Body of pancreas (tissue), 4 donors: Measurements from ENCODE around the gene GH2. TPM values are rescaled to one million over a fixed set of nuclear protein-coding genes. Genes with fewer than 3 reads are reported as not detected.
A peak's percentile ranks its signal among the peaks of the same experiment; 100 is the strongest.
"Not testable (repeated sequence)": the region's sequence is repeated elsewhere in the genome, so short reads cannot be mapped to it uniquely, and the experiment has no call there.

Source experiments
- ATAC-seq: fragments of 150-250 bp; one replicate; pipeline ENCODE4 v1.9.1; 2016
- DNase-seq, 4 donors: peaks; one replicate each; pipeline ENCODE4 v3.0.0-alpha.2; 2019
- H3K27ac ChIP-seq, 4 donors: fragments of 200-600 bp; sonication (generic); 1 replicate in 3 of 4; 2 replicates in 1 of 4; pipeline versions ENCODE4 v1.5.1 to v1.6.1; 2016 to 2019; ENCODE audit warnings: mild to moderate bottlenecking in 1 of 4, mixed read lengths in 1 of 4, moderate library complexity in 1 of 4
- H3K27me3 ChIP-seq, 2 donors: fragments of 200-600 bp; sonication (generic); one replicate each; pipeline ENCODE4 v1.6.0; 2016; ENCODE audit warnings: mild to moderate bottlenecking in 1 of 2
- H3K36me3 ChIP-seq, 2 donors: fragments of 200-600 bp; sonication (generic); replicated peaks in 1 of 2; 2 replicates each; pipeline ENCODE4 v1.5.1; 2016; ENCODE audit warnings: low read depth in 2 of 2; ENCODE audit not compliant: insufficient read depth in 1 of 2
- H3K4me1 ChIP-seq: fragments of 200-600 bp; sonication (generic); one replicate; pipeline ENCODE4 v1.6.0; 2016
- H3K4me3 ChIP-seq, 2 donors: fragments of 200-600 bp; sonication (generic); 1 replicate in 1 of 2; 2 replicates in 1 of 2; pipeline ENCODE4 v1.5.1; 2016 to 2019
- H3K9me3 ChIP-seq, 3 donors: fragments of 200-600 bp; sonication (generic); 1 replicate in 2 of 3; 2 replicates in 1 of 3; pipeline ENCODE4 v1.5.1; 2016
- POLR2A ChIP-seq, 3 donors: fragments of 450-650 bp; IDR thresholded peaks; one replicate each; pipeline ENCODE4 v1.6.1; 2016; ENCODE audit warnings: antibody characterized with exemption in 3 of 3, mild to moderate bottlenecking in 2 of 3
- WGBS, 2 donors: methylation state at CpG; one replicate each; pipeline ENCODE4 v1.1.5; 2017; 5-methylcytosine and 5-hydroxymethylcytosine counted together
- intact Hi-C: fragments of 100-400 bp; cut with DNase I; formaldehyde crosslinking; loops from one replicate; pipeline ENCODE4 v1.15.1; 2023
- total RNA-seq, 2 donors: library from RNA; depleted of rRNA; stranded (reverse); fragments of >200 nt; gene quantifications; one replicate each; pipeline ENCODE4 v1.1.0, GENCODE V29; 2016
- TF ChIP-seq, protein P1 (sequence below), 7 experiments: fragments of 450-650 bp in 4 of 7; fragments of 200-600 bp in 3 of 7; sonication (generic) in 3 of 7; IDR thresholded peaks; one replicate each; pipeline ENCODE4 v1.5.1; 2016 to 2019; ENCODE audit warnings: antibody characterized with exemption in 7 of 7

Gene GH2
- total RNA-seq, 2 donors from 2014 or later: not detected

DNA sequence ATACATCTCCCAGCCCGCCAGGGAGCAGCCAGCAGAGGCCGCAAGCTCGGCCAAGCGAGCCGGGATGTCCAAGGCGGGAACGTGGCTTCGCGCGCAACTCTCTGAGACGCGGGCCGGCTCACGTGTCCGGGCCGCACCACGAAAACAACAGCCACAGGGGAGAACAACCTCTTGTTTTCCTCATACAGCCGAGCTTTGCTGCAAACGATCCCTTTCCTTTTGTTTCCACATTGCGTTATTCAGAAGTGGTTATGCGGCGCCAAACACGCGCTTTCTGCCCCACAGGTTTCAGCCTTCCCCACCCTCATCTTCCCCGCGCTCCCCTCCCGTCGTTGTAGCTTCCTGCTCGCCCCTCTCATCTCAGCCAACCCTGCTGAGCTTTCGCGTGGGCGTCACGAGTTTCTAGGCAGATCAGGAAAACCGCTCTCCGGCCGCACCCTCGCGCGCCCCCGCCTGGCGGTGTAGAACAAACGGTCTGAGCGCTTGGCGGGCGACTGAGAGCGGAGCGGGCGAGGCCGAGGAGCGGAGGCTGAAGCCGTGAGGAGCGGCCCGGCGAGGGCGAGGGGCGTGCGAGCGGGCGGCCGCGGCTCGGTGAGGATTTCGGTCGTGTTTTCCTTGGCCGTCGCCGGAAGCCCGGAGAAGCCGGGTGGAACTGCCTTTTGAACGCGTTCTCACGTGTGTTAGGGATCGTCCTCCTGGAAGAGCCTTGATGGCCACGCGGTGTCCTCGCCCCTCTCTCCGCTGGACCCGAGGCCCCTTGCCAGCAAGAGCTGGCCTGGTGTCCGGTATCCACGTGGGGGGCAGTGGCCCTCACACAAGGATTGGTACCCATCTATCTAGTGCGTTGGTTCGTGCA is 32.7 kb downstream of the GH2 start:
- peaks cover 0 to 6% (median 0%) of the 10 kb centered on the region in 3 donors for H3K9me3 ChIP-seq
- DNase-seq (peak; percentile 92 to 96 (median 94)), ATAC-seq (peak; percentile 99)
- TF ChIP-seq, protein P1, sequence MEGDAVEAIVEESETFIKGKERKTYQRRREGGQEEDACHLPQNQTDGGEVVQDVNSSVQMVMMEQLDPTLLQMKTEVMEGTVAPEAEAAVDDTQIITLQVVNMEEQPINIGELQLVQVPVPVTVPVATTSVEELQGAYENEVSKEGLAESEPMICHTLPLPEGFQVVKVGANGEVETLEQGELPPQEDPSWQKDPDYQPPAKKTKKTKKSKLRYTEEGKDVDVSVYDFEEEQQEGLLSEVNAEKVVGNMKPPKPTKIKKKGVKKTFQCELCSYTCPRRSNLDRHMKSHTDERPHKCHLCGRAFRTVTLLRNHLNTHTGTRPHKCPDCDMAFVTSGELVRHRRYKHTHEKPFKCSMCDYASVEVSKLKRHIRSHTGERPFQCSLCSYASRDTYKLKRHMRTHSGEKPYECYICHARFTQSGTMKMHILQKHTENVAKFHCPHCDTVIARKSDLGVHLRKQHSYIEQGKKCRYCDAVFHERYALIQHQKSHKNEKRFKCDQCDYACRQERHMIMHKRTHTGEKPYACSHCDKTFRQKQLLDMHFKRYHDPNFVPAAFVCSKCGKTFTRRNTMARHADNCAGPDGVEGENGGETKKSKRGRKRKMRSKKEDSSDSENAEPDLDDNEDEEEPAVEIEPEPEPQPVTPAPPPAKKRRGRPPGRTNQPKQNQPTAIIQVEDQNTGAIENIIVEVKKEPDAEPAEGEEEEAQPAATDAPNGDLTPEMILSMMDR (IDR thresholded peaks at IDR 0.05): peak; percentile 48 to 89 (median 76)
- peak in 1 of 3 donors; percentile 28 for TF ChIP-seq POLR2A (IDR thresholded peaks at IDR 0.05)
- no peak overlapping the region for H3K4me3 ChIP-seq
- intact Hi-C loops: no loop called here
- H3K36me3 ChIP-seq: no peaks in the 10 kb centered on the region
- WGBS, 2 donors: 5 to 18% methylated on average over 29 to 79 of the region's 82 CpGs
- H3K27me3 ChIP-seq: no peaks in the 10 kb centered on the region
- H3K27ac ChIP-seq: peak overlapping the region in 2 of 4 donors; percentile 23 to 51
- peaks cover 12% of the 10 kb centered on the region for H3K4me1 ChIP-seq

GRCh38 chr17:63847525-63848249 is 34.1 kb downstream of the GH2 start:
- Histone ChIP-seq H3K27ac (no peak overlapping the region), H3K27me3 (no peaks in the 10 kb centered on the region), H3K9me3 (peaks cover 0 to 6% (median 0%) of the 10 kb centered on the region in 3 donors), H3K4me3 (no peak overlapping the region), H3K4me1 (peaks cover 18% of the 10 kb centered on the region), H3K36me3 (no peaks in the 10 kb centered on the region)
- TF ChIP-seq, protein P1 (IDR thresholded peaks at IDR 0.05): no peak
- no peak for TF ChIP-seq POLR2A (IDR thresholded peaks at IDR 0.05)
- no peak for ATAC-seq
- 67 to 74% methylated on average over 3 of the region's 3 CpGs for WGBS, 2 donors
- DNase-seq: no peak
- intact Hi-C loops: no loop called here

DNA sequence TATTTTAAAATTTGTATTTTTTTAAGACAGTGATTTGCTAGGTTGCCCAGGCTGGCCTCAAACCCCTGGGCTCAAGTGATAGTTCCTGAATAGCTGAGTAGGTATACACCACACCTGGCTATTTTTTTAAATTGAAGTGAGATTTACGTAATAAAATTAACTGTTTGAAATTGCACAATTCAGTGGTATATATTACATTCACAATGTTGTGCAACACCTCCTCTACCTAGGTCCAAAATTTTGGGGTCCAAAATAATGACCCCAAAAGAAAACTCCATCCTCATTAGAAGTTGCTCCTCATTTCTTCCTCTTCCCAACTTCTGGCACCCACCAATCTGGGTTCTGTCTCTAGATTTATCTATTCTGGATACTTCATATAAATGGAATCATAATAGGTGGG is 36.2 kb downstream of the GH2 start:
- Histone ChIP-seq H3K9me3 (peaks cover 0 to 6% (median 0%) of the 10 kb centered on the region in 3 donors), H3K27me3 (no peaks in the 10 kb centered on the region), H3K36me3 (no peaks in the 10 kb centered on the region), H3K4me3 (no peak overlapping the region), H3K27ac (no peak overlapping the region), H3K4me1 (peaks cover 30% of the 10 kb centered on the region)
- TF ChIP-seq, protein P1 (IDR thresholded peaks at IDR 0.05): no peak
- TF ChIP-seq POLR2A (IDR thresholded peaks at IDR 0.05): no peak
- no peak for ATAC-seq
- DNase-seq: no peak
- WGBS, 2 donors: 22 to 29% methylated on average over 1 of the region's 1 CpG
- intact Hi-C loops: no loop called here

DNA sequence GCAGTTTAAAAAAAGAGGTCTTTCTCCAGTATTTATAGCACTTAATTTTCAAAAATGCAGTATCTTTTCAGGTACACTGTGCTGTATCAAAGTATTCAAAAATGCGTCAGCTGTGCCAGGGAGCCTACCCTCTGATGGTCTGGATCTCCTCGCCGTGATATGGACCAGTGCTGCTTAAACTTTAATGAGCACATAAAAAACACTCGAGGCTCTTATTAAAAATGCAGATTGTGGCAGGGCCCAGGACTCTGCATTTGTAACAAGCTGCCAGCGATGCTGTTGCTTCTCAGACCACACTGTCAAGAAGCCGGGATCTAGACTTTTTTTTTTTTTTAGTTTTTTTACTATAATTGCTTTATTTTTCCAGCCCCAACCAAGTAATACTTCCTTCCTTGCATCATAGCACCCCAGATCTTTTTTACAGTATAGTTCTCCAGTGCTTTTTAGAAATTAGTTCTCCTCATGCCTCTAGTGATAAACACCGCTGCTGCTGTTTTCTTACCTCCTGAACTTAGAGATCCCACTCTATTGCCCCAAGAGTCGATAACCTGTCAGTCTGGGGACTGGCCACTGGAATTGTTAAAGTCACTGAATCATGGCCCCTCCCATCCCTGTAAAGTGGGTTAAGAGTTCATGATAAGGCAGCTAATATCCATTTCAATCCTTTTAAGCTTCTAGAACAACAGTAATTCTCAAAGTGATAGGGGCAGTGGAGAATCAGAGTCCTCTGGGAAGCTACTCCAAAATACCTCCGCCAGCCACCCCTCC is 37.6 kb downstream of the GH2 start:
- 76 to 89% methylated on average over 9 of the region's 9 CpGs for WGBS, 2 donors
- H3K36me3 ChIP-seq: no peaks in the 10 kb centered on the region
- intact Hi-C loops: no loop called here
- peak overlapping the region in 3 of 4 donors; percentile 87 to 94 (median 92) for H3K27ac ChIP-seq
- ATAC-seq (no peak), DNase-seq (no peak)
- TF ChIP-seq POLR2A (IDR thresholded peaks at IDR 0.05): no peak
- TF ChIP-seq, protein P1 (IDR thresholded peaks at IDR 0.05): no peak
- H3K27me3 ChIP-seq: no peaks in the 10 kb centered on the region
- no peak overlapping the region for H3K4me3 ChIP-seq
- peaks cover 40% of the 10 kb centered on the region for H3K4me1 ChIP-seq
- H3K9me3 ChIP-seq: peaks cover 0 to 6% (median 0%) of the 10 kb centered on the region in 3 donors

GRCh38 chr17:63843387-63843888 is 38.3 kb downstream of the GH2 start:
- Histone ChIP-seq H3K4me1 (peaks cover 40% of the 10 kb centered on the region), H3K27ac (peak overlapping the region; percentile 85 to 94 (median 90)), H3K4me3 (peak overlapping the region in 1 of 2 donors; percentile 32)
- H3K27me3 ChIP-seq, H3K9me3 ChIP-seq, H3K36me3 ChIP-seq, intact Hi-C loops, ATAC-seq: not testable (repeated sequence)
- peak in 3 of 4 donors; percentile 45 to 68 (median 55) for DNase-seq
- 9 to 12% methylated on average over 15 to 19 of the region's 19 CpGs for WGBS, 2 donors
